ENCODE results near the gene DDX53. TPM values are rescaled to one million over a fixed set of nuclear protein-coding genes. Genes with fewer than 3 reads are reported as not detected.

The DDX53 gene
- total RNA-seq, 1 experiment from 2014 or later: not detected

- CTCF ChIA-PET: no interaction called here
- BruUV-seq (replicated peaks): no TSS peak
- Mint-ChIP-seq H3K4me3 (ENCODE audit: unreplicated experiment) (no peak overlapping the region), H3K4me1 (ENCODE audit: low read depth, unreplicated experiment) (no peaks in the 10 kb centered on the region), H3K36me3 (ENCODE audit: insufficient read depth, unreplicated experiment) (no peaks in the 10 kb centered on the region), H3K27ac (ENCODE audit: unreplicated experiment) (no peak overlapping the region), H3K9me3 (ENCODE audit: unreplicated experiment) (no peaks in the 10 kb centered on the region), H3K27me3 (ENCODE audit: insufficient read depth, unreplicated experiment) (peaks cover 5% of the 10 kb centered on the region)
- Histone ChIP-seq H3K27me3 (replicated peaks; ENCODE audit: control insufficient read depth, insufficient read depth, low read length) (no peaks in the 10 kb centered on the region), H3K4me3 (ENCODE audit: low read depth, low read length) (no peak overlapping the region), H3K4me1 (no peaks in the 10 kb centered on the region), H3K9me3 (no peaks in the 10 kb centered on the region), H3K36me3 (ENCODE audit: control insufficient read depth, insufficient read depth, low read length) (no peaks in the 10 kb centered on the region)
- POLR2A ChIA-PET: no interaction called here
- DNase-seq: no peak
- TF ChIP-seq CTCF (IDR thresholded peaks at IDR 0.05; ENCODE audit: insufficient read depth in 1 of 2, low read depth in 1 of 2, low read length in 1 of 2, severe bottlenecking in 1 of 2, unreplicated experiment in 1 of 2): no peak
- intact Hi-C loops (cut with micrococcal nuclease; ENCODE audit: unreplicated experiment): no loop called here
Observed at GRCh38 chrX:22958250-22958649, 41.5 kb upstream of the DDX53 start.

- H3K9me3 ChIP-seq: no peaks in the 10 kb centered on the region
- Mint-ChIP-seq H3K4me1 (ENCODE audit: low read depth, unreplicated experiment) (no peaks in the 10 kb centered on the region), H3K9me3 (ENCODE audit: unreplicated experiment) (no peaks in the 10 kb centered on the region), H3K27ac (ENCODE audit: unreplicated experiment) (no peak overlapping the region), H3K36me3 (ENCODE audit: insufficient read depth, unreplicated experiment) (no peaks in the 10 kb centered on the region), H3K27me3 (ENCODE audit: insufficient read depth, unreplicated experiment) (peaks cover 5% of the 10 kb centered on the region), H3K4me3 (ENCODE audit: unreplicated experiment) (no peak overlapping the region)
- ChIA-PET POLR2A (no interaction called here), CTCF (no interaction called here)
- intact Hi-C loops (cut with micrococcal nuclease; ENCODE audit: unreplicated experiment): no loop called here
- no TSS peak for BruUV-seq (replicated peaks)
- H3K4me1 ChIP-seq: no peaks in the 10 kb centered on the region
- no peak for TF ChIP-seq CTCF (IDR thresholded peaks at IDR 0.05; ENCODE audit: insufficient read depth in 1 of 2, low read depth in 1 of 2, low read length in 1 of 2, severe bottlenecking in 1 of 2, unreplicated experiment in 1 of 2)
- DNase-seq: no peak
- H3K4me3 ChIP-seq (ENCODE audit: low read depth, low read length): no peak overlapping the region
- no peaks in the 10 kb centered on the region for H3K36me3 ChIP-seq (ENCODE audit: control insufficient read depth, insufficient read depth, low read length)
- no peaks in the 10 kb centered on the region for H3K27me3 ChIP-seq (replicated peaks; ENCODE audit: control insufficient read depth, insufficient read depth, low read length)
Observed at GRCh38 chrX:22959204-22959920, 40.4 kb upstream of the DDX53 start.

GRCh38 chrX:22963196-22963595, 36.6 kb upstream of the DDX53 start:
- Histone ChIP-seq H3K27me3 (replicated peaks; ENCODE audit: control insufficient read depth, insufficient read depth, low read length) (no peaks in the 10 kb centered on the region), H3K4me3 (ENCODE audit: low read depth, low read length) (no peak overlapping the region), H3K9me3 (no peaks in the 10 kb centered on the region), H3K4me1 (no peaks in the 10 kb centered on the region), H3K36me3 (ENCODE audit: control insufficient read depth, insufficient read depth, low read length) (no peaks in the 10 kb centered on the region)
- no peaks in the 10 kb centered on the region for H3K4me1 Mint-ChIP-seq (ENCODE audit: low read depth, unreplicated experiment)
- no peak for TF ChIP-seq CTCF (IDR thresholded peaks at IDR 0.05; ENCODE audit: insufficient read depth in 1 of 2, low read depth in 1 of 2, low read length in 1 of 2, severe bottlenecking in 1 of 2, unreplicated experiment in 1 of 2)
- H3K27ac Mint-ChIP-seq (ENCODE audit: unreplicated experiment): no peak overlapping the region
- H3K36me3 Mint-ChIP-seq (ENCODE audit: insufficient read depth, unreplicated experiment): no peaks in the 10 kb centered on the region
- ChIA-PET POLR2A (no interaction called here), CTCF (no interaction called here)
- intact Hi-C loops (cut with micrococcal nuclease; ENCODE audit: unreplicated experiment): no loop called here
- H3K27me3 Mint-ChIP-seq (ENCODE audit: insufficient read depth, unreplicated experiment): peaks cover 5% of the 10 kb centered on the region
- H3K4me3 Mint-ChIP-seq (ENCODE audit: unreplicated experiment): no peak overlapping the region
- DNase-seq: no peak
- no peaks in the 10 kb centered on the region for H3K9me3 Mint-ChIP-seq (ENCODE audit: unreplicated experiment)
- BruUV-seq (replicated peaks): no TSS peak
